Fibroblast of the aortic adventitia (primary cell): ENCODE results near the gene ZFAND3. TPM values are rescaled to one million over a fixed set of nuclear protein-coding genes. Genes with fewer than 3 reads are reported as not detected.

Experiments
- DNase-seq: peaks from one replicate; pipeline ENCODE4 v3.0.0-alpha.2; 2010; ENCODE audit warnings: low read depth
- H3K4me3 ChIP-seq: 2 replicates; pipeline ENCODE4 v1.5.1; 2011; ENCODE audit warnings: low read depth, mild to moderate bottlenecking, control low read depth, low read length, moderate library complexity
- CTCF ChIP-seq: IDR thresholded peaks from 2 replicates; pipeline ENCODE4 v1.5.1; 2011; ENCODE audit warnings: mild to moderate bottlenecking, low read length, control low read depth, inconsistent platforms; ENCODE audit not compliant: insufficient read depth
- total RNA-seq: library from RNA; depleted of rRNA; stranded (reverse); fragments of >200 nt; gene quantifications from 2 replicates; pipeline ENCODE4 v1.2.3, GENCODE V29; 2012; ENCODE audit warnings: low replicate concordance

Gene ZFAND3
- total RNA-seq, 1 donor, result 31.3 TPM

GRCh38 chr6:38088010-38088409 is 268.5 kb downstream of the ZFAND3 start:
- no peak for TF ChIP-seq CTCF
- DNase-seq, result no peak
- H3K4me3 ChIP-seq, result no peak overlapping the region

GRCh38 chr6:38088829-38089228 is 269.3 kb downstream of the ZFAND3 start:
- no peak overlapping the region for H3K4me3 ChIP-seq
- no peak for DNase-seq
- no peak for TF ChIP-seq CTCF

GRCh38 chr6:38091613-38092012 is 272.1 kb downstream of the ZFAND3 start:
- TF ChIP-seq CTCF, result no peak

DNA sequence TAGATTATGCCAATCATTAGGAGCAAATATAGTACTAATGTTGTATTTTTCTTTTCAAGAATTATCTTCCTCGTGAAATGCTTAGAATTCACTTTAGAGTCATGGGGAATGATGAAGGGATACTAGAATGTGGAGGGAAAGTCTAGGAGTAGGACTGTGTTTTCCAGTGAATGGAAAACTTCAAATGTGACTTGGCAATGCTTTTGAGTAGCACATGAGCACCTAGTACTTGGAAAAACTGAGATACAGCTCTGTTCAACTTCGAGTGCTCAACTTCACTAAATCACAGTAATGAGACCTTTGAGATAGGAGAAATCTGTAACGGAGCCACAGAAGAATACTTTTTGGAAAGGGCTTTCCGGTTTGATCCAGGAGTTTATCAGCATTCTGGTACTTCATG is 272.9 kb downstream of the ZFAND3 start:
- DNase-seq, result no peak
- no peak overlapping the region for H3K4me3 ChIP-seq
- TF ChIP-seq CTCF, result no peak

More at GRCh38 chr6:38091613-38092012, 272.1 kb downstream of the ZFAND3 start:
- H3K4me3 ChIP-seq, result no peak overlapping the region
- no peak for DNase-seq

DNA sequence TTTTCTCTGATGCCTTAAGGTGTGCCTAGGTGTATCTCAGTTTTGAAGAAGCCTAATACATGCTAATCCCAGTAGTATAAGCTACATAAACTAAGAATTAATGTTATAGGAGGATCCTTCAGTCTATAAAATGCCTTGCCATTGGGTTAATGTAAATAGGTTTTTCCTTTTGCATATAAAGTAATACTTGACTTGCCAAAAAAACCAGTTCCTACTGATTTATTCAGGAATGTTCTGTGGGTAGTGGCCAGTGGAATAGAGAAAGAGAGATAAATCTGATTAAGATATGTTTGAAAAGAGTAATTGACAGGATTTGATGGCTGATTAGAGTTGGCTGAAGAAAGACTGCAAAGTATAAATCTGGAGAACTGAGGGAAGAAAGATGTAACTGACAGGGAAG is 273.4 kb downstream of the ZFAND3 start:
- no peak for DNase-seq
- no peak overlapping the region for H3K4me3 ChIP-seq
- TF ChIP-seq CTCF, result no peak

GRCh38 chr6:38095054-38095453 is 275.5 kb downstream of the ZFAND3 start:
- DNase-seq, result peak; percentile 70
- no peak for TF ChIP-seq CTCF
- H3K4me3 ChIP-seq, result no peak overlapping the region

- DNase-seq, result no peak
- H3K4me3 ChIP-seq, result no peak overlapping the region
- no peak for TF ChIP-seq CTCF
Observed at GRCh38 chr6:38099221-38099620, 279.7 kb downstream of the ZFAND3 start.
